LNCAP (cell line): ENCODE measurements around the gene IL4.

Experiments used
- TF ChIP-seq, protein P1 (sequence below): fragments of 450-650 bp; IDR thresholded peaks from 2 replicates; pipeline ENCODE4 v1.5.1; 2017; ENCODE audit warnings: mild to moderate bottlenecking

The IL4 gene

DNA sequence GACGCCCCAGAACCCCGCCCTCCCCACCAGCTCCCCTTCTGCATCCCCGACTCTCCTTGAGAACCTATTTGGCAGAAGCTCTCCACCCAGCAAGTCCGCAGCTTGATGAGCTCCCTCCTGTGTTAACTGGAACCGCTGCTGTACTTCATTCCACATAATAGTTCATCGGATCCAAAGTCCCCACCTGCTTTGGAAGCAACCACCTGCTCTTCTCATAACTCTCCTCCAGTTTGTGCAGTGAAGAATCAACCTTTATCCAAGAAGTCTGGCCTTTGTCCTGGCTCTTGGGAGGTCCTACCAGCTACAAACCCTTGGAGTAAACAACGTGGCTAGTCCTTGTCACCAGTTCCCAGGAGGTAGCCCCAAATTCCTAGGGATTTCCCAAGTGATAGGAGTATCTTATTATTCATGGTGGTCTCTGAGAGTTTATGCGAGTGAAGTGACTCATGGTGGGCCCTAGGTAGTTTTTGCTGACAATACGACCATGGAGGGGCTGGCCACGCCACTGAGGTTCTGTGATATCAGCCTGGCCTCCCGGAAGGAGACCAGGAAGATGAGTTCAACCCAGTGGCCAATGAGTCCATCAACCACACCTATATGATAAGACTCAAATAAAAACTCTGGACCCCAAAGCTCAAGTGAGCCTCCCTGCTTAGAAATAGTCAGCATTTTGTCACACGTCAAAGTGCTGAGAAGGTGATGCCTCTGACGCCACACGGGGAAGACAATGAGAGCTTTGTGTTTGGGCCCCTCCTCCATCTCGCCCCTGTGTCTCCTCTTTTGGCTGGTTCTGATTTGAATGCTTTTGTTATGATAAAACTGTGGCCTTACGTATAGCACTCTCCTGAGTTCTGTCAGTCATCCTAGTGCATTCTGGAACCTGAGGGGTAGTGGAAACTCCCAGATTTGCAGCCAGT, 3.6 kb upstream of the IL4 start:
- TF ChIP-seq, protein P1, sequence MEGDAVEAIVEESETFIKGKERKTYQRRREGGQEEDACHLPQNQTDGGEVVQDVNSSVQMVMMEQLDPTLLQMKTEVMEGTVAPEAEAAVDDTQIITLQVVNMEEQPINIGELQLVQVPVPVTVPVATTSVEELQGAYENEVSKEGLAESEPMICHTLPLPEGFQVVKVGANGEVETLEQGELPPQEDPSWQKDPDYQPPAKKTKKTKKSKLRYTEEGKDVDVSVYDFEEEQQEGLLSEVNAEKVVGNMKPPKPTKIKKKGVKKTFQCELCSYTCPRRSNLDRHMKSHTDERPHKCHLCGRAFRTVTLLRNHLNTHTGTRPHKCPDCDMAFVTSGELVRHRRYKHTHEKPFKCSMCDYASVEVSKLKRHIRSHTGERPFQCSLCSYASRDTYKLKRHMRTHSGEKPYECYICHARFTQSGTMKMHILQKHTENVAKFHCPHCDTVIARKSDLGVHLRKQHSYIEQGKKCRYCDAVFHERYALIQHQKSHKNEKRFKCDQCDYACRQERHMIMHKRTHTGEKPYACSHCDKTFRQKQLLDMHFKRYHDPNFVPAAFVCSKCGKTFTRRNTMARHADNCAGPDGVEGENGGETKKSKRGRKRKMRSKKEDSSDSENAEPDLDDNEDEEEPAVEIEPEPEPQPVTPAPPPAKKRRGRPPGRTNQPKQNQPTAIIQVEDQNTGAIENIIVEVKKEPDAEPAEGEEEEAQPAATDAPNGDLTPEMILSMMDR: no peak

DNA sequence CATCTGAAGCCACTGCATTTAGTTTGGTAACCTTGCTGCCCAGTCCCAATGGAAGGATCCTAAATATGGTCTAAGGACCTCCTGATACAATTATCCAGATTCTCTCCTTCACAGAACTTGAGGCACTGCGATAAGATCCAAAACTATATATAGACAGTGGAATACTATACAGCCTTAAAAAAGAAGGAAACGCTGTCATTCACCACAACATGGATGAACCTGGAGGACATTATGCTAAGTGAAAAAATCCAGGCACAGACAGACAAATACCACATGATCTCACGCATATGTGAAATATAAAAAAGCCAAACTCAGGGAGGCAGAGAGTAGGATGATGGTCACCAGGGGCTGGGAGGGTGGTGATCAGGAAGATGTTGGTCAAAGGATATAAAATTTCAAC, 2.8 kb upstream of the IL4 start:
- TF ChIP-seq, protein P1: no peak

DNA sequence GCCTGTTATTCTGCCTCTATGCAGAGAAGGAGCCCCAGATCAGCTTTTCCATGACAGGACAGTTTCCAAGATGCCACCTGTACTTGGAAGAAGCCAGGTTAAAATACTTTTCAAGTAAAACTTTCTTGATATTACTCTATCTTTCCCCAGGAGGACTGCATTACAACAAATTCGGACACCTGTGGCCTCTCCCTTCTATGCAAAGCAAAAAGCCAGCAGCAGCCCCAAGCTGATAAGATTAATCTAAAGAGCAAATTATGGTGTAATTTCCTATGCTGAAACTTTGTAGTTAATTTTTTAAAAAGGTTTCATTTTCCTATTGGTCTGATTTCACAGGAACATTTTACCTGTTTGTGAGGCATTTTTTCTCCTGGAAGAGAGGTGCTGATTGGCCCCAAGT, 301 bp upstream of the IL4 start:
- TF ChIP-seq, protein P1: no peak

DNA sequence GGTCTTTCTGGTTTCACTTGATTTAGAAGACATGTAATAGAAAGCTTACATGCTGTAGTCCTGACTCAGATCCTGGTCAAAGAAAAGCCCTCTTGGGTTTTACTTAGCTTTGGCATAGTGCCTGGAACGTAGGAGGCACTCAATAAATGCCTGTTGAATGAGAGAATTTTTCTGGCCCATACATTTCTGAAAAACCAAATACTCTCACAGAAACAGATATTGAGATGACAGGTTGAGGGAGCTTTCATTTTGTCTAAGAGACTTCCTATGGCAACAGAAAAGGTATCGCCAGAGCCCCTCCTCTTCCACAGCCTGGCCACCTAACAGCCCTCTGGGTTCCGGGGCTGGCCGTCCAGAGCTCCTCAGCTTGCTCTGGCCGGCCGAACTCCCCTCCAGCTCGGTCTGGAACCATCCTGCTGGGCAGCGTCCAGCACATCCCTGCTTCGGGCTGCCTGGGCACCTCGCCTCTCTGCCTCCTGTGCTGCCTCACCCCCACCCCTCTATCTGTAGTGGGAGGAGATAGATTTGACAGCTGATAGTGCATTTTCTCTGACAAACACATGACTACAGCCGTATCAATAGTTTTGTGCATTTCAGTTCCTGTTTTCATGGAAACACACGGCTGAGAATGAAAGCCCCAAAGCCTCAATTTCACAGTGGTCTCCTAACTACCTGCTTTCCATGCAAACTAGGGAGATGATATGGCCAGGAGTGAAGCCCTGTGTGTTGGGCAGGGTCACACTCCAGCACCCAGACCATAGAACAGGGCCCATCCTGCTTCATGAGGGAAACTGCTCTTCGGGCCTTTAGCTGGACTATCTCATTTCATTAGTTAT, 1.1 kb downstream of the IL4 start:
- TF ChIP-seq, protein P1: no peak

DNA sequence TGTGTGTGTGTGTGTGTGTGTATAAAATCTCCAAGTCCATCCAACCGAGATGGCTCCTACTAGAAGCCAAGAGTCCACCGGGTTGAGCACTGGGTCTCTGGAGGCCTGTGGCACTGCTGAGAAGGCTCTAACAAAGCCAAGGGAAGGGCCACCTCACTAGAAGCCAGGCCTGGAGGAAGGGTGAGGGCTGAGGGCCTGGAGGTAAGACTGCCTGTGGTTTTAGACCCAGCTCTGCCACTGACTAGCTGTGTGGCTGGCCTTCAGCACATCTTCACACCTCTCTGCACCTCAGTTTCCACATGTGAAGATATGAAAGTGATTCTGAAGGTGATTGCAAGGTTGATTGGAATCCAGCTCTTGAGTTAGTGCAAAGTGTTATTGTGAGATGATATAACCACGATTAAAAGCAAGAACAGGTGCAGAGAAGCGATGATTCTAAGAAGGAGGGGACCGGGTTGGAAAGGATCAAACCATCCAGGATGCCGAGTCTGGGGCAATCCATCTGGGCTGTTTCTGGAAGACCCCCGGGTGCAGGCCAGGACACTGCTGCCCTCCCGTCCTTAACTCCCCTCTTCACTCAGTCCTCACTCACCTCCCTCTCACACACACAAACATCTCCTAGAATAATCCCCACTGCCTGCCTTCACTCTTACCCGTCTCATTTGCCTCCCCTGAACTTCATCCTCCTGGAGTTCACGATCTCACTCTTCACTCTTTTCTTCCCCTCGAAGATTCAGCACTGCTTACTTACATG, 2.3 kb downstream of the IL4 start:
- TF ChIP-seq, protein P1: no peak

DNA sequence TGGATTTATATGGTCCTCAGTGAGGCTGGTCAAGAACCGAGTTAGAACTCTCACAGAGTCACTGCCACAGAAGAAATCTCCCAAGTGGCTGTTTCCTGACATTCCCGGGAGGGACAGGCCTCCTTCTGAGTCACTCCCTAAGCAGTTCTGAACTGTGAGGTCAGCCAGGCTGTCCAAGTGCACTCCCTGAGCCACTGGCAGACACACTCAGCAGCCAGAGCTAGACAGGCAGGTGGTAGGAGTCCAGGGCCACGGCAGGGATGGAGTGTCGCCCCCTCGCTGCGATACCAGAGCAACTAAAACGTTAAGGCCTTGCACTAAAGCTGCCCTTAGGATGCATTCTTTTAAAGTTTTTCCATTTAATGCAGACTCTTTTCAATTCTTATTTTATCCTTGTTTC, 3.4 kb downstream of the IL4 start:
- TF ChIP-seq, protein P1: no peak

DNA sequence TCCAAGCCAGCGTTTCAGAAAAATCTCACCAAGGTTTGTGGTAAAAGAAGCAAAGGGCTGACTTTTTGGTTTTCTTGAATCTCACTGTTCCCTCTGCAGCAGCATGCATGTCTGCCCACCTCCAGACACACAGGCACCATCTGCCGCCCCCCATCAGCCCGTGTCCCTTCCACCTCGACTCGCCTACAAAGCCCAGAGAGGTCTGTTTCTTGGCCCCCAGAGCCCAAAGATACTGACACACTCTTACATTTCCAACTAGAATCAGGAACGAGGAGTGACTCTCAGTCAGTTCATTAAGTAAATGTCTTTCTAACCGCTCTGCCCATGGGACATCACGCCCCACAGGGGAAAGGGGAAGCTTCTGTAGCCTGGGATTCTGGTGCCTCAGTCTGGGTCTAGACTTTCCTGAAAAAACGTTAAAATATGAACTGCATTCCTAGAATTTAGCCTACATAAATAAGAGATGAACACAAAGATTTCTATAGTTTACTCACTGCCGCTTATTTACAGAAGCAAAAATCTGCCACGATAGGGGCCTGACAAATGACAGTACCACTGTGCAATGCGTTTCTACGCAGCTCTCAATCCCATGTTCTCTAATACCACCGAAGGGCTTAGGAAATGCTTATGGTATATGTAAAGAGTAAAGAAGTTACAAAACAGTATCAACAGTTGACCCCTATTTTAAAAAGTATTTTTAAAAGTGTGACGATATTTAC, 4.1 kb downstream of the IL4 start:
- TF ChIP-seq, protein P1: no peak
